HG02981 (cell line): ENCODE data around the gene SDCBP2.

Source experiments
- ATAC-seq: cut with Tn5 transposase; IDR thresholded peaks from one replicate; pipeline ENCODE4 v1.9.1; 2021; ENCODE audit warnings: mild to moderate bottlenecking, moderate library complexity; ENCODE audit not compliant: unreplicated experiment

Gene SDCBP2

DNA sequence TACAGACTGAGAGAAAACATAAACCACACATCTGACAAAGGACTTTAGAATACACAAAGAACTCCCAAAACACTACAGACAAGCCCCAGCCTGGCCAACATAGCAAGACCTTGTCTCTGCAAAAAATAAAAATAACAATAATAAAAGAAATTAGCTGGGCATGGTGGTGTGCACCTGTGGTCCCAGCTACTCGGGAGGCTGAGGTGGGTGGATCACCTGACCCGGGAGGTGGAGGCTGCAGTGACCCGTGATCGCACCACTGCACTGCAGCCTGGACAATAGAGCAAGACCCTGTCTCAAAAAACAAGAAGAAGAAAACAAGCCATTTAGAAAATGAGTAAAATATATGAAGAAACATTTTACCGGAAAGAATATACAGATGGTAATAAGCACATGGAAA, 13.1 kb downstream of the SDCBP2 start:
- no peak for ATAC-seq

GRCh38 chr20:1313236-1313964, 15.5 kb downstream of the SDCBP2 start:
- no peak for ATAC-seq

DNA sequence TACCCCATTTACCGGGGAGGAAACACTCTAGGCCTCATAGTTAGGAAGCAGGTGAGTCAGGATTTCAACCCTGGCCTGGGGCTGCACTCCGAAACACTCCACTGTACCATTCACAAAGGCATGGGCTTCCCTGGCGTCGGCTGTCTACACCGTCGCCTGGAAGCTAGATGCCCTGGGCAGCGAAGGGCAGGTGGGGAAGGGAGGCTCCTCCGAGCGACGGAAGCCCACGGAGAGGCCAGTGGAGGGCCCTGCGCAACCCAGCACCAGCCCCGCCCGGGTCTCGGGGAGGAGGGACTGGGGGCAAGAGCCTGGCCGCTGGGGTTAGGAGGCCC, 16.1 kb downstream of the SDCBP2 start:
- no peak for ATAC-seq

DNA sequence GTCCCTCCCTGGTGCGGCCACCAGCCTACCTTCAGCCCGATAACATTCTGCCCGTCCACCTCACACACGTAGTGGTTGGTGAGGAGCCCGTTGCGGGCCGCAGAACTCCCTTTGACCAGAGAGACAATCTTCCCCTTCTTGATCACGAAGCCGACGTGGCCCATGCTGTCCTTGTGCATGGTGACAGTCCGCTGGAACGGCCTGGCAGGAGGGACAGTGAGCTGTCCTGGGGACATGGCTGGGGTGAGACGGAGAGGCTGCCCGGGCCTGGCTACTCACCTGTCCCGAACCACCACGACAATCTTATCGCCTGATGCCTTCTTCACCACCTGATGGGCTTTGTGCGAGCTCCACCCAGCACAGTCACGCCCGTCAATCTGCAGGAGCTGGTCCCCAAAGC, 16.6 kb downstream of the SDCBP2 start:
- ATAC-seq, result no peak

- no peak for ATAC-seq
Observed at GRCh38 chr20:1310506-1311190, 18.3 kb downstream of the SDCBP2 start.

DNA sequence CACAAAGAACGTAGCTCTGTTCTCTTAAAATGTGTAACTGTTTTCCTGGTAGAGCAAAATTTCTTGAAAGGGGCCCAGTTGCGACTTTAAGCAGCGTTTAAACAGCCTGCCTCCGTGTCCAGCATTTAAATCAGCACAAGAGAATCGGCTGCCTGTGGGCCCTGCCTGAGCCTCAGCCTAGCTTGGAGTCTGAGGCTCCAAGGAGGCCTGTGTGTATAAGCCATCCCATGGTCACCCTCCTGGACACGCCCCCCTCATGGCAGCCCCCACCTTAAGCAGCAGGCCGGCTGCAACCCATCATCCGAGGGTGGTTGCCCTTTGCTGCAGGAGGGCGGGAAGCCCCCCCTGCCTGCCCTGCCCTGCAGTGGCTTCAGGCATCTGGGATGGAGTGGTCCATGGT, 18.9 kb downstream of the SDCBP2 start:
- no peak for ATAC-seq

DNA sequence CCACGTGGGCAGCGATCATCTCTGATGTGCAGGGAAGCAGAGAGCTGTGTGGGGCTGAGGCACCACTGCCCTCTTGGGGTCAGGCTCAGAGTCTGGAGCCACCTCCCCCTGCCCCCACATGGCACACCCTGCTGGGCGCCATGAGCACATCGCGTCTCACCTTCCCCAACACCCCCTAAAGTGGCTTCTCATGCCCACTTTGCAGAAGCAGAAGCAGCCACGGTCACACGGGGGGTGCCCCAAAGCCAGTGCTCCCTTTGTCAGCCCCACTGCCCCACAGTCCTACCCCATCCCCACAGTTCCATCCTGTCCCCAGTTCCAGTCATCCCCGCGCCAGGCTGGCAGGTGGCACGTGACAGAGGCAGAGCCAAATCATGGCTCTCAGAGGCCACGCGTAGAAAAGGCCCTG, 19.5 kb downstream of the SDCBP2 start:
- no peak for ATAC-seq

GRCh38 chr20:1308702-1309095, 20.2 kb downstream of the SDCBP2 start:
- no peak for ATAC-seq

- ATAC-seq, result no peak
Observed at GRCh38 chr20:1308067-1308701, 20.8 kb downstream of the SDCBP2 start.

GRCh38 chr20:1307571-1307971, 21.4 kb downstream of the SDCBP2 start:
- no peak for ATAC-seq

DNA sequence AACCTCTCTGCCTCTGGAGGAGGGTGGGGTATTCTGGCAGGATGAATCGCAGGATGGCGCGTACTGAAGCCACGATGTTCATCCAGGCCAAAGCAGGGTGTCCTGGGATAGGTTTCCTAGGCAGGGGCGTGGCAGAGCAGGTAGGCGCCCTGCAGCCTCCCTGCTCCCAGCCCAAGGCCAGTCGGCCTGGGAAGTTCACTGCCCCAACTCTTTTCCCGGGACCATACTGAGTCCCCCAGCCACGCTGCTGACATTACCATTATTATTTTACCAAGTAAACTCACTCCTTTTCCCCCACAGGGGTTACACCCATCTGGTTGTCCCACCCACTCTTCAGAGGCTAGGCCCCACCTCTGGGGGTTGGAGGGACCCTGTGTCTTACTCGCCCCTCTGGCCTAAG, 21.8 kb downstream of the SDCBP2 start:
- ATAC-seq, result no peak

DNA sequence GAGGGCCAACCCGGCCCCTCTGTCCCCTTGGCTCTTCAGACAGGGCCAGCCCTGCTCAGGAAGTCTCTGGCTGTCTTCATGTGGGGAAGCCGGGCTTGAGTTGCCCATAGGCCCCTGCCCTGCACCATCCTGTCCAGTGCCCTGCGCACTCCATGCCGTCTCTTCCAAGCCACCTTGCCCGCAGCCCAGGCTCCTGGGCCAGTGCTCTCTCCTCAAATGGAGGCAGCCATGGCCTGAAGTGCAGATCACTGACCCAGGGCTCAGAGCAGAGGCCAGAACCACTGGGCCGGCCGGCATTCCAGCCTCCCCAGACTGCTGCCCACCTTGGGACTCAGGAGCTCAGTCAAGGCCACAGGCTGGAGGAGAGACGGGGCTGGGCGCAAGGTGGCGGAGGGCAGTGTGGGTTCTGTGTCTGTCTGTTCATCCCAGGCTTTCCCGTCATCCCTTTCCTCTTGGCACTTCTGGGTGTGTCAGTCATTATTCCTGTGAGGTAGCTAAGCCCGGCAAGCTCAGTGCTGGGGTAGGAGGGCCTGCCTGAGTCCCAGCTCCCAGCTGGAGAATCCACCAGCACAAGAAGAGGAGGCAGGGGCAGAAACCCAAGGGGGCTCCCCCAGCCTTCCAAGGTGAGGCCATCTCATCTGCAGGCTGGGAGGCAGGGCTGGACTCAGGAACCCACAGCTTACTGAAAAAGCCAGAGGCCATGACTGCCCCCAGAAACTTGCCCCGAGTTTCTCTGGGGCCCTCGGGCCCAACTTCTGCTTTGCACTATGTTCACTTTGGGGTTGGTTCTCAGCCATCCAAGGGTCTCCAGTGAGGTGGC, 22.4 kb downstream of the SDCBP2 start:
- ATAC-seq, result no peak

- no peak for ATAC-seq
Observed at GRCh38 chr20:1305712-1306111, 23.2 kb downstream of the SDCBP2 start.

DNA sequence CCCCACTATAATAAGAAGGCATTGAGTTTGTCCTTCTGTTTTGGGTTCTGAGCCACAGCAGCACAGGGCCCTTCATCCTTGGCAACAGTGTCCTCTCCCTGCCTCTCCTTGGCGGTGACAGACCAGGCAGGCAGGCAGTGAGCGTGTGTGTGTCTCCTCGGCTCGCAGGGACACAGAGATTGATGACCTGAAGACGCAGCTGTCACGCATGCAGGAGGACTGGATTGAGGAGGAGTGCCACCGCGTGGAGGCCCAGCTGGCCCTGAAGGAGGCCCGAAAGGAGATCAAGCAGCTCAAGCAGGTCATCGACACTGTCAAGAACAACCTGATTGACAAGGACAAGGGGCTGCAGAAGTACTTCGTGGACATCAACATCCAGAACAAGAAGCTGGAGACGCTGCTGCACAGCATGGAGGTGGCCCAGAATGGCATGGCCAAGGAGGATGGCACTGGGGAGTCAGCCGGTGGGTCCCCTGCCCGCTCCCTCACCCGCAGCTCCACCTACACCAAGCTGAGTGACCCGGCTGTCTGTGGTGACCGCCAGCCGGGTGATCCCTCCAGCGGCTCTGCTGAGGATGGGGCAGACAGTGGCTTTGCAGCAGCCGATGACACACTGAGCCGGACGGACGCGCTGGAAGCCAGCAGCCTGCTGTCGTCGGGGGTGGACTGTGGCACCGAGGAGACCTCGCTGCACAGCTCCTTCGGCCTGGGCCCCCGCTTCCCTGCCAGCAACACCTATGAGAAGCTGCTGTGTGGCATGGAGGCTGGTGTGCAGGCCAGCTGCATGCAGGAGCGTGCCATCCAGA, 24.0 kb downstream of the SDCBP2 start:
- ATAC-seq, result no peak

- ATAC-seq, result no peak
Observed at GRCh38 chr20:1302685-1303541, 26.0 kb downstream of the SDCBP2 start.

DNA sequence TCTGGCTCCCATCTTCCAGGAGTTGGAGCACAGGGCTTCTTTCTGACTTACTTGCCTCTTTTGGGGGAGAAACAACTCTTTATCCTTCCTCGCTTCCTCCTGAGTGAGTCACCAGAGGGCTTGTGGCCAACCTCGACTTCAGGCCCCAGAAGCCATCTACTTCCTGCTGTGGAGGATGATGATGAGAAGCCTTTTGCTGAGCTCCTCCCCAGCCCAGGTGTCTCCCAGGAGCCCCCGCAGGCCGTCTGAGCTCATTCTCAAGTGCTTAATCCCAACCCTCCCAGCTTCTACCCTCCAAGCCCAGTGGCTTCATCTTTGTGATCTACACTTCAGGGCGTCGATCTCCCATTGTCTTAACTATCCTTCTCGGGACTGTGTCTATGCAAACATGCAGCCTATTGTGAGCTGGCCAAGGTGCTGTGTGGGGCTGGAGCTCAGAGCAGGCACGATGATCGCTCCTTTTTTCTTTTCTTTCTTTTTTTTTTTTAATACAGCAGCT, 27.9 kb downstream of the SDCBP2 start:
- no peak for ATAC-seq

DNA sequence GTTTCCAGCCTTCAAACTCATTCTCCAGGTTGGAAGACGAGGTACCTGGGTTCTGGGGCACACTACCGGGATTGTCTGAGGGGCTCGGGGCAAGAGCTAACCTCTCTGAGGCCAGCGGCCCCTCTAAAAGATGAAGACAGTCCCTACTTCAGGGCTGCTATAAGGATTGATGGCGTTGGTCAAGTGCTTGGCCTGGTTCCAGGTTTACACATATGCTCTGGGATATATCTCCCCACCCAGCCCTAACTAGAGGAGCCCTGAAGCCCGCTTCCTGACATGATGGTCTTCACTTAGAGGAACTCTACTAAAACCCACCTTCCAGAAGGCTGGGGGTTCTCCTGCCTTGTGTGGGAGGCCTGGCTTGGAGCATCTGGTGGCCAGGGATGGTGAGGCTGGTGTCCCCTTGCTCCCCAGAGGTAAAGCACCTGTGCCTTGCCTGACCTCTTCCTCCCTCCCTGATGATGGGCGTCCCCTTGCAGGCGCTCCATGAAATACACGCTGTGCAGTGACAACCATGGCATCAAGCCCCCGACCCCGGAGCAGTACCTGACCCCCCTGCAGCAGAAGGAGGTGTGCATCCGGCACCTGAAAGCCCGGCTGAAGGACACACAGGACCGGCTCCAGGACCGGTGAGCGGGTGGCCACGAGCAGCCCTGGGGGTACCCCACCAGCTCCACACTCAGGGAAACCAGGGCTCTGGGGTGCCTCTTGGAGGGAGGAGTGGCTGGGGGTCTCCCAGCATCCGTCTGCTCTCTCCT, 28.7 kb downstream of the SDCBP2 start:
- no peak for ATAC-seq

DNA sequence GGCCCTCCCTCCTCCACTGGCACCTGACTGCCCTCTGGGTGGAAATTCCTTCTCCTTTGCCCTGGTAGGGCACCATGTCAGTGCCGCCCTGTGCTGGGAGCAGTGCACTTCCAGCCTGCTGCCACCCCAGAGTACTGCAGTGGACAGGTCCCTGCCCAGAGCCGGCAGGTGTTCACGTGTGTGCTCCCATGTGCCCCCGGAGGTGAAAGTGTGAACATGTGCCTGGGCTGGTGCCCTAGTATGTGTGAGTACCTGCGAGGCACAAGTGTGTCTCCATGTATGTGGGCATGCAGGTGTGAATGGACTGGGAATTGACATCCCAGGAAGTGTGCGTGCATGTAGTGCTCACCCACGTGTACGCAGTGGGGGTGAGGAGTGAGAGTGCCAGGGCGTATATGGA, 29.4 kb downstream of the SDCBP2 start:
- no peak for ATAC-seq
